ENCODE results near the gene WDTC1. TPM values are rescaled to one million over a fixed set of nuclear protein-coding genes. Genes with fewer than 3 reads are reported as not detected.

The WDTC1 gene
- total RNA-seq, 1 experiment from 2014 or later, result 24.6 TPM

DNA sequence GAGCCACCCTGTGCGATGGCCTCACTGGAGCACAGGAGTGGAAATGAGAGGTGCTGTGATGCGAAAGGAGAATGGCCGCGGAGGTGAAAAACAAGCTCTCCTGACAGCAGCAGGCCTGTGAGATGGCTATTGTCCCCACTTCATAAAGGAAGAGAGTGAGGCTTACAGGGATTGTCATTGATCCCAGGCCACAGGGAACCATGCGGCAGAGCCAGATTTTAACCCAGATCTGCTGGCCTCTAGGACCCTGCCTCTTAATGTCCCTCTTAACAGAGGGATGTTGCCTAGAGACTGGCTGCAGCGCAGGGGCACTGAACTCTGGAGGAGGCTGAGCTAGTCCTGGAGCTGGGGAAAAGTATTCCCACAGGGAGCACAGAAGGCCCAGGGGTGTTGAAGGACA lies 104.3 kb downstream of the WDTC1 start:
- in situ Hi-C loops (cut with HindIII; ENCODE audit: low pct_unique_long_range_greater_than_20kb, low sequenced_read_pairs), result no loop called here
- TF ChIP-seq TCF7L2 (IDR thresholded peaks at IDR 0.05; ENCODE audit: low read depth, low read length) (no peak), POLR2AphosphoS5 (IDR thresholded peaks at IDR 0.05; ENCODE audit: low read depth, low read length) (no peak), SIN3A (IDR thresholded peaks at IDR 0.05; ENCODE audit: borderline replicate concordance, insufficient read depth, low read depth, low read length) (no peak)
- TF ChIP-seq, protein P1, sequence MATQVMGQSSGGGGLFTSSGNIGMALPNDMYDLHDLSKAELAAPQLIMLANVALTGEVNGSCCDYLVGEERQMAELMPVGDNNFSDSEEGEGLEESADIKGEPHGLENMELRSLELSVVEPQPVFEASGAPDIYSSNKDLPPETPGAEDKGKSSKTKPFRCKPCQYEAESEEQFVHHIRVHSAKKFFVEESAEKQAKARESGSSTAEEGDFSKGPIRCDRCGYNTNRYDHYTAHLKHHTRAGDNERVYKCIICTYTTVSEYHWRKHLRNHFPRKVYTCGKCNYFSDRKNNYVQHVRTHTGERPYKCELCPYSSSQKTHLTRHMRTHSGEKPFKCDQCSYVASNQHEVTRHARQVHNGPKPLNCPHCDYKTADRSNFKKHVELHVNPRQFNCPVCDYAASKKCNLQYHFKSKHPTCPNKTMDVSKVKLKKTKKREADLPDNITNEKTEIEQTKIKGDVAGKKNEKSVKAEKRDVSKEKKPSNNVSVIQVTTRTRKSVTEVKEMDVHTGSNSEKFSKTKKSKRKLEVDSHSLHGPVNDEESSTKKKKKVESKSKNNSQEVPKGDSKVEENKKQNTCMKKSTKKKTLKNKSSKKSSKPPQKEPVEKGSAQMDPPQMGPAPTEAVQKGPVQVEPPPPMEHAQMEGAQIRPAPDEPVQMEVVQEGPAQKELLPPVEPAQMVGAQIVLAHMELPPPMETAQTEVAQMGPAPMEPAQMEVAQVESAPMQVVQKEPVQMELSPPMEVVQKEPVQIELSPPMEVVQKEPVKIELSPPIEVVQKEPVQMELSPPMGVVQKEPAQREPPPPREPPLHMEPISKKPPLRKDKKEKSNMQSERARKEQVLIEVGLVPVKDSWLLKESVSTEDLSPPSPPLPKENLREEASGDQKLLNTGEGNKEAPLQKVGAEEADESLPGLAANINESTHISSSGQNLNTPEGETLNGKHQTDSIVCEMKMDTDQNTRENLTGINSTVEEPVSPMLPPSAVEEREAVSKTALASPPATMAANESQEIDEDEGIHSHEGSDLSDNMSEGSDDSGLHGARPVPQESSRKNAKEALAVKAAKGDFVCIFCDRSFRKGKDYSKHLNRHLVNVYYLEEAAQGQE (IDR thresholded peaks at IDR 0.05; ENCODE audit: insufficient read depth in 1 of 2, low read depth in 2 of 2, low read length in 1 of 2), result no peak
- TF ChIP-seq, protein P2, sequence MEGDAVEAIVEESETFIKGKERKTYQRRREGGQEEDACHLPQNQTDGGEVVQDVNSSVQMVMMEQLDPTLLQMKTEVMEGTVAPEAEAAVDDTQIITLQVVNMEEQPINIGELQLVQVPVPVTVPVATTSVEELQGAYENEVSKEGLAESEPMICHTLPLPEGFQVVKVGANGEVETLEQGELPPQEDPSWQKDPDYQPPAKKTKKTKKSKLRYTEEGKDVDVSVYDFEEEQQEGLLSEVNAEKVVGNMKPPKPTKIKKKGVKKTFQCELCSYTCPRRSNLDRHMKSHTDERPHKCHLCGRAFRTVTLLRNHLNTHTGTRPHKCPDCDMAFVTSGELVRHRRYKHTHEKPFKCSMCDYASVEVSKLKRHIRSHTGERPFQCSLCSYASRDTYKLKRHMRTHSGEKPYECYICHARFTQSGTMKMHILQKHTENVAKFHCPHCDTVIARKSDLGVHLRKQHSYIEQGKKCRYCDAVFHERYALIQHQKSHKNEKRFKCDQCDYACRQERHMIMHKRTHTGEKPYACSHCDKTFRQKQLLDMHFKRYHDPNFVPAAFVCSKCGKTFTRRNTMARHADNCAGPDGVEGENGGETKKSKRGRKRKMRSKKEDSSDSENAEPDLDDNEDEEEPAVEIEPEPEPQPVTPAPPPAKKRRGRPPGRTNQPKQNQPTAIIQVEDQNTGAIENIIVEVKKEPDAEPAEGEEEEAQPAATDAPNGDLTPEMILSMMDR (IDR thresholded peaks at IDR 0.05), result no peak
- ChIA-PET POLR2A (no interaction called here), CTCF (interaction anchor here (0.7 kb wide), 1 partner anchor 294 kb away, joined by 5 read pairs; no protein-coding TSS in a partner anchor)
- no peaks in the 10 kb centered on the region for H3K27me3 ChIP-seq (ENCODE audit: control insufficient read depth, insufficient read depth, low read length)
- H3K27ac ChIP-seq (ENCODE audit: low read length), result no peak overlapping the region
- ATAC-seq, result no peak
- no peak overlapping the region for H3K4me3 ChIP-seq (ENCODE audit: low read depth in 2 of 2, low read length in 2 of 2)
- H3K36me3 ChIP-seq (ENCODE audit: control insufficient read depth, insufficient read depth, low read length), result peaks cover 2% of the 10 kb centered on the region; the same call in 1 of the 2 replicates
- intact Hi-C loops (cut with micrococcal nuclease; ENCODE audit: unreplicated experiment), result no loop called here
- no TSS peak for BruUV-seq (replicated peaks)
- H3K4me1 ChIP-seq (ENCODE audit: control insufficient read depth, insufficient read depth, low read length), result peaks cover 19% of the 10 kb centered on the region
- DNase-seq (ENCODE audit: low read depth, low spot score), result no peak
- no peaks in the 10 kb centered on the region for H3K9me3 ChIP-seq (ENCODE audit: control insufficient read depth, insufficient read depth, low read depth, low read length)

DNA sequence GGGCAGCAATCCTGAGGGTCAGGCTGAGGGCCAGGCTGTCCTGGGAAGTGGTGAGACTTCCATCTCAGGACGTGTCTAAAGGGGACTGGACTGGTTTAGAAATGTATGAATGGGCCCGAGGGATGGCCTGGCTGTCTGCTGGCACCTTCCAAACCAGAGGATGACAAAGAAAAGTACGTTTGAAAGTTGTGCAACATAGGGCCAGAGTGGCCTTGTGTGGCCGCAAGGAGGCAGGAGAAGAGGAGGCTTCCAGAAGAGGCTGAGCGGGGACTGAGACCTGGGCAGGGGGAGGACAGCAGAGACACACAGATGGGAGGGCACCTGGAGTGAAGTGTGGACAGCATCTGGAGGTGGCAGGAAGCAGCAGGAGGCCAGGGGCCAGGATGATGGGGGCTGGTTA lies 104.8 kb downstream of the WDTC1 start:
- H3K36me3 ChIP-seq (ENCODE audit: control insufficient read depth, insufficient read depth, low read length), result peaks cover 2% of the 10 kb centered on the region; the same call in 1 of the 2 replicates
- CTCF ChIA-PET, result no interaction called here
- BruUV-seq (replicated peaks), result no TSS peak
- intact Hi-C loops (cut with micrococcal nuclease; ENCODE audit: unreplicated experiment) (no loop called here), in situ Hi-C loops (cut with HindIII; ENCODE audit: low pct_unique_long_range_greater_than_20kb, low sequenced_read_pairs) (no loop called here)
- peaks cover 19% of the 10 kb centered on the region for H3K4me1 ChIP-seq (ENCODE audit: control insufficient read depth, insufficient read depth, low read length)
- no peak overlapping the region for H3K4me3 ChIP-seq (ENCODE audit: low read depth in 2 of 2, low read length in 2 of 2)
- DNase-seq (ENCODE audit: low read depth, low spot score) (no peak), ATAC-seq (no peak)
- POLR2A ChIA-PET, result no interaction called here
- H3K27ac ChIP-seq (ENCODE audit: low read length), result no peak overlapping the region
- no peaks in the 10 kb centered on the region for H3K27me3 ChIP-seq (ENCODE audit: control insufficient read depth, insufficient read depth, low read length)
- H3K9me3 ChIP-seq (ENCODE audit: control insufficient read depth, insufficient read depth, low read depth, low read length), result no peaks in the 10 kb centered on the region
- TF ChIP-seq, protein P2 (IDR thresholded peaks at IDR 0.05), result no peak
- TF ChIP-seq SIN3A (IDR thresholded peaks at IDR 0.05; ENCODE audit: borderline replicate concordance, insufficient read depth, low read depth, low read length), result no peak
- TF ChIP-seq POLR2AphosphoS5 (IDR thresholded peaks at IDR 0.05; ENCODE audit: low read depth, low read length), result no peak
- TF ChIP-seq, protein P1 (IDR thresholded peaks at IDR 0.05; ENCODE audit: insufficient read depth in 1 of 2, low read depth in 2 of 2, low read length in 1 of 2), result no peak
- TF ChIP-seq TCF7L2 (IDR thresholded peaks at IDR 0.05; ENCODE audit: low read depth, low read length), result no peak
